Mucosa of rectum (tissue), 2 donors: ENCODE measurements around the gene ADGRB3.

Experiments used
- H3K27ac ChIP-seq, 2 donors: one replicate each; pipeline ENCODE4 v1.7.0; 2013; ENCODE audit warnings: inconsistent platforms in 2 of 2, low read depth in 2 of 2, low read length in 2 of 2
- H3K27me3 ChIP-seq, 2 donors: one replicate each; pipeline ENCODE4 v1.7.0; 2013; ENCODE audit warnings: low read length in 2 of 2; ENCODE audit not compliant: control insufficient read depth in 2 of 2, insufficient read depth in 2 of 2
- H3K36me3 ChIP-seq, 2 donors: one replicate each; pipeline ENCODE4 v1.7.0; 2013; ENCODE audit warnings: low read length in 2 of 2; ENCODE audit not compliant: control insufficient read depth in 2 of 2, insufficient read depth in 2 of 2
- H3K4me1 ChIP-seq, 2 donors: one replicate each; pipeline ENCODE4 v1.7.0; 2013; ENCODE audit warnings: low read length in 2 of 2, mild to moderate bottlenecking in 1 of 2; ENCODE audit not compliant: control insufficient read depth in 2 of 2, insufficient read depth in 2 of 2
- H3K4me3 ChIP-seq, 2 donors: one replicate each; pipeline ENCODE4 v1.7.0; 2013; ENCODE audit warnings: low read length in 2 of 2
- H3K9ac ChIP-seq, 2 donors: one replicate each; pipeline ENCODE4 v1.7.0; 2013; ENCODE audit warnings: low read length in 2 of 2, low read depth in 1 of 2, mild to moderate bottlenecking in 1 of 2
- H3K9me3 ChIP-seq, 2 donors: one replicate each; pipeline ENCODE4 v1.7.0; 2013; ENCODE audit warnings: low read length in 2 of 2; ENCODE audit not compliant: control insufficient read depth in 2 of 2
- donor health status: healthy.
- donor health status: Normal muscosa, but diverticular disease.

ADGRB3 gene

GRCh38 chr6:69232008-69232407 lies 596.9 kb downstream of the ADGRB3 start:
- Histone ChIP-seq H3K4me3 (no peak overlapping the region), H3K4me1 (no peaks in the 10 kb centered on the region), H3K9ac (no peak overlapping the region), H3K36me3 (no peaks in the 10 kb centered on the region), H3K27ac (no peak overlapping the region), H3K27me3 (no peaks in the 10 kb centered on the region), H3K9me3 (no peaks in the 10 kb centered on the region)

- Histone ChIP-seq H3K9ac (no peak overlapping the region), H3K9me3 (no peaks in the 10 kb centered on the region)
These were observed 597.4 kb downstream of the ADGRB3 start for GRCh38 chr6:69232496-69232895.

GRCh38 chr6:69232911-69233448 lies 597.9 kb downstream of the ADGRB3 start:
- H3K9me3 ChIP-seq: no peaks in the 10 kb centered on the region
- no peaks in the 10 kb centered on the region for H3K36me3 ChIP-seq
- no peaks in the 10 kb centered on the region for H3K4me1 ChIP-seq
- H3K27ac ChIP-seq: no peak overlapping the region
- no peak overlapping the region for H3K9ac ChIP-seq
- no peak overlapping the region for H3K4me3 ChIP-seq
- H3K27me3 ChIP-seq: no peaks in the 10 kb centered on the region

More at GRCh38 chr6:69232496-69232895, 597.4 kb downstream of the ADGRB3 start:
- H3K36me3 ChIP-seq: no peaks in the 10 kb centered on the region
- H3K27ac ChIP-seq: no peak overlapping the region
- no peaks in the 10 kb centered on the region for H3K4me1 ChIP-seq
- H3K4me3 ChIP-seq: no peak overlapping the region
- H3K27me3 ChIP-seq: no peaks in the 10 kb centered on the region

- no peak overlapping the region for H3K4me3 ChIP-seq
These were observed 603.0 kb downstream of the ADGRB3 start for GRCh38 chr6:69238067-69238466.

GRCh38 chr6:69246983-69247382 lies 611.9 kb downstream of the ADGRB3 start:
- Histone ChIP-seq H3K9me3 (no peaks in the 10 kb centered on the region), H3K27ac (no peak overlapping the region), H3K36me3 (no peaks in the 10 kb centered on the region), H3K9ac (no peak overlapping the region), H3K4me3 (no peak overlapping the region), H3K27me3 (no peaks in the 10 kb centered on the region), H3K4me1 (no peaks in the 10 kb centered on the region)

More at GRCh38 chr6:69238067-69238466, 603.0 kb downstream of the ADGRB3 start:
- Histone ChIP-seq H3K4me1 (no peaks in the 10 kb centered on the region), H3K27me3 (no peaks in the 10 kb centered on the region), H3K9ac (no peak overlapping the region), H3K27ac (no peak overlapping the region), H3K9me3 (no peaks in the 10 kb centered on the region), H3K36me3 (no peaks in the 10 kb centered on the region)

- no peak overlapping the region for H3K4me3 ChIP-seq
- H3K36me3 ChIP-seq: no peaks in the 10 kb centered on the region
- no peaks in the 10 kb centered on the region for H3K27me3 ChIP-seq
- H3K9ac ChIP-seq: no peak overlapping the region
- H3K27ac ChIP-seq: no peak overlapping the region
- no peaks in the 10 kb centered on the region for H3K9me3 ChIP-seq
- no peaks in the 10 kb centered on the region for H3K4me1 ChIP-seq
These were observed 625.9 kb downstream of the ADGRB3 start for GRCh38 chr6:69261010-69261409.

GRCh38 chr6:69263297-69263696 lies 628.2 kb downstream of the ADGRB3 start:
- H3K36me3 ChIP-seq: no peaks in the 10 kb centered on the region
- H3K27ac ChIP-seq: no peak overlapping the region
- no peak overlapping the region for H3K4me3 ChIP-seq
- no peaks in the 10 kb centered on the region for H3K4me1 ChIP-seq
- no peaks in the 10 kb centered on the region for H3K27me3 ChIP-seq
- no peaks in the 10 kb centered on the region for H3K9me3 ChIP-seq
- no peak overlapping the region for H3K9ac ChIP-seq

GRCh38 chr6:69265090-69265489 lies 630.0 kb downstream of the ADGRB3 start:
- Histone ChIP-seq H3K9me3 (no peaks in the 10 kb centered on the region), H3K27ac (no peak overlapping the region), H3K27me3 (no peaks in the 10 kb centered on the region), H3K4me1 (no peaks in the 10 kb centered on the region), H3K9ac (no peak overlapping the region), H3K36me3 (no peaks in the 10 kb centered on the region), H3K4me3 (no peak overlapping the region)

- Histone ChIP-seq H3K9me3 (no peaks in the 10 kb centered on the region), H3K9ac (no peak overlapping the region), H3K36me3 (no peaks in the 10 kb centered on the region), H3K27me3 (no peaks in the 10 kb centered on the region), H3K4me1 (no peaks in the 10 kb centered on the region), H3K4me3 (no peak overlapping the region), H3K27ac (no peak overlapping the region)
These were observed 630.6 kb downstream of the ADGRB3 start for GRCh38 chr6:69265706-69266105.

- H3K27ac ChIP-seq: no peak overlapping the region
- no peaks in the 10 kb centered on the region for H3K36me3 ChIP-seq
- no peaks in the 10 kb centered on the region for H3K27me3 ChIP-seq
- no peaks in the 10 kb centered on the region for H3K4me1 ChIP-seq
- no peaks in the 10 kb centered on the region for H3K9me3 ChIP-seq
- H3K4me3 ChIP-seq: no peak overlapping the region
- no peak overlapping the region for H3K9ac ChIP-seq
These were observed 641.1 kb downstream of the ADGRB3 start for GRCh38 chr6:69276204-69276603.

- H3K9me3 ChIP-seq: no peaks in the 10 kb centered on the region
- H3K27ac ChIP-seq: no peak overlapping the region
- no peaks in the 10 kb centered on the region for H3K27me3 ChIP-seq
- no peaks in the 10 kb centered on the region for H3K36me3 ChIP-seq
- H3K9ac ChIP-seq: no peak overlapping the region
- no peaks in the 10 kb centered on the region for H3K4me1 ChIP-seq
- no peak overlapping the region for H3K4me3 ChIP-seq
These were observed 644.7 kb downstream of the ADGRB3 start for GRCh38 chr6:69279805-69280204.
